Measurements from ENCODE around the gene FAM204A. TPM values are rescaled to one million over a fixed set of nuclear protein-coding genes. Genes with fewer than 3 reads are reported as not detected.

FAM204A gene
- 10 to 100 TPM; 70.3 to 83.3 (median 72.5) TPM for polyA plus RNA-seq (ENCODE audit: insufficient read length in 3 of 3)
- long read RNA-seq, donor 1, full-length matches to known transcripts = 9 of 9 reads
- long read RNA-seq, donor 1, partial matches to known transcripts = 0 of 9 reads
- long read RNA-seq, donor 1, other reads (novel, unspliced or antisense) = 0 of 9 reads
- long read RNA-seq, donor 2, full-length matches to known transcripts = 13 of 13 reads
- long read RNA-seq, donor 2, partial matches to known transcripts = 0 of 13 reads
- long read RNA-seq, donor 2, other reads (novel, unspliced or antisense) = 0 of 13 reads
- long read RNA-seq, donor 3, full-length matches to known transcripts = 16 of 22 reads
- long read RNA-seq, donor 3, partial matches to known transcripts = 6 of 22 reads
- long read RNA-seq, donor 3, other reads (novel, unspliced or antisense) = 0 of 22 reads
- long read RNA-seq, donor 4, full-length matches to known transcripts = 6 of 6 reads
- long read RNA-seq, donor 4, partial matches to known transcripts = 0 of 6 reads
- long read RNA-seq, donor 4, other reads (novel, unspliced or antisense) = 0 of 6 reads
- long read RNA-seq, donor 5 = 0 reads
- long read RNA-seq, donor 6, full-length matches to known transcripts = 13 of 13 reads
- long read RNA-seq, donor 6, partial matches to known transcripts = 0 of 13 reads
- long read RNA-seq, donor 6, other reads (novel, unspliced or antisense) = 0 of 13 reads
- long read RNA-seq, donor 7, full-length matches to known transcripts = 20 of 20 reads
- long read RNA-seq, donor 7, partial matches to known transcripts = 0 of 20 reads
- long read RNA-seq, donor 7, other reads (novel, unspliced or antisense) = 0 of 20 reads
- long read RNA-seq, donor 8, full-length matches to known transcripts = 26 of 34 reads
- long read RNA-seq, donor 8, partial matches to known transcripts = 8 of 34 reads
- long read RNA-seq, donor 8, other reads (novel, unspliced or antisense) = 0 of 34 reads
- long read RNA-seq, donor 9, full-length matches to known transcripts = 7 of 7 reads
- long read RNA-seq, donor 9, partial matches to known transcripts = 0 of 7 reads
- long read RNA-seq, donor 9, other reads (novel, unspliced or antisense) = 0 of 7 reads
- long read RNA-seq, donor 10, full-length matches to known transcripts = 21 of 26 reads
- long read RNA-seq, donor 10, partial matches to known transcripts = 5 of 26 reads
- long read RNA-seq, donor 10, other reads (novel, unspliced or antisense) = 0 of 26 reads
- long read RNA-seq, donor 11, full-length matches to known transcripts = 12 of 12 reads
- long read RNA-seq, donor 11, partial matches to known transcripts = 0 of 12 reads
- long read RNA-seq, donor 11, other reads (novel, unspliced or antisense) = 0 of 12 reads
- long read RNA-seq, donor 12, full-length matches to known transcripts = 7 of 7 reads
- long read RNA-seq, donor 12, partial matches to known transcripts = 0 of 7 reads
- long read RNA-seq, donor 12, other reads (novel, unspliced or antisense) = 0 of 7 reads
- long read RNA-seq, donor 13 = 0 reads
- long read RNA-seq, donor 14, full-length matches to known transcripts = 16 of 16 reads
- long read RNA-seq, donor 14, partial matches to known transcripts = 0 of 16 reads
- long read RNA-seq, donor 14, other reads (novel, unspliced or antisense) = 0 of 16 reads
- long read RNA-seq, donor 15, full-length matches to known transcripts = 5 of 5 reads
- long read RNA-seq, donor 15, partial matches to known transcripts = 0 of 5 reads
- long read RNA-seq, donor 15, other reads (novel, unspliced or antisense) = 0 of 5 reads
- long read RNA-seq, donor 16, full-length matches to known transcripts = 36 of 55 reads
- long read RNA-seq, donor 16, partial matches to known transcripts = 19 of 55 reads
- long read RNA-seq, donor 16, other reads (novel, unspliced or antisense) = 0 of 55 reads

DNA sequence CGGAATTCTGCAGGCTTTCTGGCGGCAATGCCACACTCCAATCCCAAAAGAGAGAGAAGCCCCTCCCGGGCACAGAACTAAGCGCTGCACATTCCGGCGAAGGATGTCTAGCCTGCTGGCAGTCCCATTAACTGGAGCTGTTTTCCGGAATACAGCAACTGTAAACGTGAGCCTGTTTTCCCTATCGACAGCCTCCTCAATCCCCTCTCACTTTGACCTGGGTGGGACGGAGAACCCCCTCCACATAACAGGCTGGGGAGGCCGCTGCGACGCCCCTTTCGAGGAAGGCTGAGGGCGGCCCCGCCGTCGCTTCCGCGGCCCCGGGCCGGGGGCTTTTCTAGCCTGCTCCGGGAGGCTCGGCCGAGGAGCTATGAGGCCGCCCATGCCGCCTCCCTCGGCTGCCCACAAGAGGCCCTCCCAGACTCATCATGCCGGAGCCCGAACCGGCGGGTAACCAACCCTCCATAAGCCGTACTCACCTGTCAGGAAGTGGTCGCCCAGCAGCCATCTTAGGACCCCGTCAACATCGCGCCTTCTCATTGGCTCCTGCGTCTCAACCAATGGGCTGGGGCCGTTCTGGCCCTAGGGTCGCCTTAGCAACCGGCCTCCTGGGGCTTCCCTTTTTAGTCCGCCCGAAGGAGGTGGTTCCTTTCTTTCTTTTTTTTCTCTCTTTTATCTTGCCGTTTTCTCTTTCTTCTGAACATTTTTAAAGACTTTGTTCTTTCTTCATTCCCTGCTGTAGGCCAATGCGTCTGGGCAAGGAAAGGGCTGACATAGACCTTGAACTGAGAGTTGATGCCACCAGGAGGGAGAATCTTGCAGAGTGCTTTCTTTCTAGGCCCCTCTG, at the start of gene FAM204A:
TSS of gene FAM204A (minus strand) at position 534 of the 847 bp plus-strand sequence. CDS start 5,909 bp downstream, outside the sequence.
- peak; percentile 89 to 97 (median 94) for DNase-seq (ENCODE audit: extremely low read depth in 1 of 11, low read depth in 9 of 11, low spot score in 4 of 11)

GRCh38 chr10:118383699-118384098, 41.6 kb upstream of the FAM204A start:
- DNase-seq (ENCODE audit: extremely low read depth in 1 of 11, low read depth in 9 of 11, low spot score in 4 of 11) = no peak

GRCh38 chr10:118383063-118383689, 41.1 kb upstream of the FAM204A start:
- DNase-seq (ENCODE audit: extremely low read depth in 1 of 11, low read depth in 9 of 11, low spot score in 4 of 11) = no peak

- DNase-seq (ENCODE audit: extremely low read depth in 1 of 11, low read depth in 9 of 11, low spot score in 4 of 11) = no peak
Measured at GRCh38 chr10:118374404-118374803, 32.3 kb upstream of the FAM204A start.

- no peak for DNase-seq (ENCODE audit: extremely low read depth in 1 of 11, low read depth in 9 of 11, low spot score in 4 of 11)
Measured at GRCh38 chr10:118373786-118374185, 31.7 kb upstream of the FAM204A start.

DNA sequence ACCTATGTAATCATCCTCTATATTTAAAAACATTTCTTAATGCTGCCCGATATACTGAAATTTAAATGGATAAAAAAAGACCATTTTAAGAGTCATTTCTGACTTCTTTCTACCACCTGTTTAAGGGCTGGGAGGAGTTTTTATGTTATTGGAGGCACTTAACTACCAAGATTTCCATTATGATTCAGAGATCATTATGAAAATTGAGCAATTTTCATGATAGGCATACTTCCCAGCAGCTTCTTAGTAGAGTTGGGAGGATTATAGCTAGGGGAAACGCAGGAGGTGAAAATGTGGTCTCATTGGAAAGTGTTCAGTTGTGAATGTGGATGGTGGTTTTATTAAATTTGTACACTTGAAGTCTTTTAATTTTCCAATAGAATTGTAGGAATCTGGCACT, 28.4 kb upstream of the FAM204A start:
- DNase-seq (ENCODE audit: extremely low read depth in 1 of 11, low read depth in 9 of 11, low spot score in 4 of 11) = no peak

DNA sequence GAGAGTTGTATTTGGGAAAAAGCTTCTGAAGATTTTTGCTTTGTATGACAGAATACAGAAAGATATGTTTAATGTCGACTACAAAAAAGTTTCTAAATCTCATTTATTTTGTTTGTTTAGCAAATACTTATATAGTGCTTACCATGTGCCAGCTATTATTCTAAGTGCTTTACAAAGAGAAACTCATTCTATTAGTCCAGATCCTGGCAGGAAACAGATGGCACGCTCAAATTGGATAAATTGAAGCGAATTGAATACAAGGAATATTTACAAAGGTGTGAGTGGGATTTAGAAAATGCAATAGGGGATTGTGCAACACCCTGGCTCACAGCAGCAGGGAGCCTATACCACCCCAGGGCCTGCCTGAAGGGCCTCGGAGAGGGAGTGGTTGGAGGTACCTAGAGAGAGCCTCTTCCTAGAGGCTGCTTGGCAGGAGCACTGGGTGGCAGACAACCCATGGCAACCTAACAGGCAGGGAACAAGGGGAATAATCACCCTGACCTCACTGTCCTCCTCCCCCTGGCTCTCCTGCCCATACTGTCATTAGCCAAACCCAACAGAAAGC, 27.6 kb upstream of the FAM204A start:
- no peak for DNase-seq (ENCODE audit: extremely low read depth in 1 of 11, low read depth in 9 of 11, low spot score in 4 of 11)

GRCh38 chr10:118365702-118366101, 23.6 kb upstream of the FAM204A start:
- no peak for DNase-seq (ENCODE audit: extremely low read depth in 1 of 11, low read depth in 9 of 11, low spot score in 4 of 11)

DNA sequence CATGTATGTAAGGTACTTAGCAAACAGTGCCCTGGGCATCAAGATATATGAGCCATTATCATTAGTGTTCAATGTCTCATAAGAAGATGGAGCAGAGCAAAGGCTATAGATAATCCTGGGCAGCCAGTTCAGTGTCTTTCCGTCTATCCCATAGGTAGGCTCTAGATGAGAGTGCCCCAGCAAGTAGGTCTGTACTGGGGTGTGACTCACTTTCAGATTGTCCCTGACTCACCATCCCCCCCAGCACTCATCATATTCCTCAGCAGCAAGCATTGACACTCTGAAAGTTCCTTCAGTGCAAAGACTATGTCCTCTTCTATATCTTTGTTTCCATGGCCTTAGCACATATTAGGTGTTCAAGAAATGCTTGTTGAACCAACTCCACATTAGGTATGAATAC, 20.0 kb upstream of the FAM204A start:
- DNase-seq (ENCODE audit: extremely low read depth in 1 of 11, low read depth in 9 of 11, low spot score in 4 of 11) = no peak

DNA sequence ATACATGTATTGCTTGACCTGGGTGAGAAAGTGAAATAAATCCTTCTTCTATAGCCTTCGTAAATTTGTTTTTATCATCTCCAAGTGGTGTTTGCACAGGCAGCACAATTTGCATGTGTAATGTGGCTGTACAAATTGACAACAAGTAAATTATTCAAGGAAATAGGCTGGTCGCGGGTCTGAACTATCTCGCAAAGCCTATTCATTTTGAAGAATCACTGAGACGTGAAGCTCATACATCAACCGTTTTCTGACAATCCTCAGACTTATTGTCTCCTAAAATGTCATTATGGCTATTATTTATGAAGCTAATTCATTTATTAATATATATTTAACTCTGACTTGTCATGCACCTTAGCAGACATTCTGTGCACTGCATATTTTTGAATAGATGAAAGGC, 16.2 kb upstream of the FAM204A start:
- DNase-seq (ENCODE audit: extremely low read depth in 1 of 11, low read depth in 9 of 11, low spot score in 4 of 11) = no peak

- DNase-seq (ENCODE audit: extremely low read depth in 1 of 11, low read depth in 9 of 11, low spot score in 4 of 11) = no peak
Measured at GRCh38 chr10:118357841-118358240, 15.7 kb upstream of the FAM204A start.

- no peak for DNase-seq (ENCODE audit: extremely low read depth in 1 of 11, low read depth in 9 of 11, low spot score in 4 of 11)
Measured at GRCh38 chr10:118356628-118357027, 14.5 kb upstream of the FAM204A start.

DNA sequence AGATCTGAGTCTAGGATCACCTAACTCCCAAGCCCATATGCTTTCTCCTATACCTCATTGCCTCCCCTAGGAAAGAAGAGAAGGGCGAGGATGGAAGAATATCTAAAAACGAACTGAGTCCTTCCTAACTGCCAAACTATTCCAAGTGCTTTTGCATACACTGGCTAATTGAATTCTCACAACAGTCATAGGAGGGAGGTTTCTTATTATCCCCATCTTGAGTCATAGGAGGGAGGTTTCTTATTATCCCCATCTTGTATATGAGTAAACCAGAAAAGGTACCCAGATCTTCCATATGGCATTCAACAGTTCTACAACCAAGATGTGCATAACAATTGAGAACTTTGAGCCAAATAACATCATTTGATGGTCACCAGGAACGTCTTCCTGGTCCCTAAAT, 13.1 kb upstream of the FAM204A start:
- DNase-seq (ENCODE audit: extremely low read depth in 1 of 11, low read depth in 9 of 11, low spot score in 4 of 11) = no peak

DNA sequence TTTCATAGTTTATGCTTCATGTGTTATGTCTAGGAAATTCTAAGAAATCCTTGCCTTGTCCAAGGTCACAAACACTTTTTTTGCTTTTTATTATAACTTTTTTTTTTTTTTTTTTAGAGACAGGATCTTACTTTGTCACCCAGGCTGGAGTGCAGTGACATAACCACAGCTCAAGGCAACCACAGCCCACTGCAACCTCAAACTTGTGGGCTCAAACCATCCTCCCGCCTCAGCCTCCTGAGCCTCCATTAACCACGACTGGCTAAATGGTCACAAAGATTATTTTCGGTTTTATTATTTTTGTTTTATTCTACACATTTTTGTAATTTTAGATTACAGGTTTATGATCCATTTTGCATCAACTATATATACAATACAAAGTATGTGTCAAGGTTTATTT, 7.1 kb upstream of the FAM204A start:
- no peak for DNase-seq (ENCODE audit: extremely low read depth in 1 of 11, low read depth in 9 of 11, low spot score in 4 of 11)

- no peak for DNase-seq (ENCODE audit: extremely low read depth in 1 of 11, low read depth in 9 of 11, low spot score in 4 of 11)
Measured at GRCh38 chr10:118343549-118343948, 1.4 kb upstream of the FAM204A start.

- no peak for DNase-seq (ENCODE audit: extremely low read depth in 1 of 11, low read depth in 9 of 11, low spot score in 4 of 11)
Measured at GRCh38 chr10:118343115-118343514, 991 bp upstream of the FAM204A start.
